Testis (tissue), 3 donors: ENCODE data around the gene FERMT1. TPM values are rescaled to one million over a fixed set of nuclear protein-coding genes. Genes with fewer than 3 reads are reported as not detected.

Experiments used
- DNase-seq: peaks from one replicate; pipeline ENCODE4 v3.0.0-alpha.2; 2019
- H3K27ac ChIP-seq, 2 donors: fragments of 200-600 bp; sonication (generic); one replicate each; pipeline ENCODE4 v1.5.1; 2019
- H3K27me3 ChIP-seq: fragments of 200-600 bp; sonication (generic); one replicate; pipeline ENCODE4 v1.5.1; 2019
- H3K36me3 ChIP-seq: fragments of 200-600 bp; sonication (generic); one replicate; pipeline ENCODE4 v1.5.1; 2017; ENCODE audit warnings: low read depth; ENCODE audit errors: missing control alignments
- H3K4me1 ChIP-seq: fragments of 200-600 bp; sonication (generic); one replicate; pipeline ENCODE4 v1.5.1; 2019
- H3K4me3 ChIP-seq, 2 donors: fragments of 200-600 bp; sonication (generic); one replicate each; pipeline ENCODE4 v1.5.1; 2017 to 2019
- H3K9me3 ChIP-seq: fragments of 200-600 bp; sonication (generic); one replicate; pipeline ENCODE4 v1.5.1; 2017
- POLR2A ChIP-seq: fragments of 450-650 bp; IDR thresholded peaks from one replicate; pipeline ENCODE4 v1.6.1; 2017; ENCODE audit warnings: antibody characterized with exemption, mild to moderate bottlenecking, moderate library complexity
- WGBS, 2 donors: methylation state at CpG; one replicate each; pipeline ENCODE4 v1.1.5; 2018; 5-methylcytosine and 5-hydroxymethylcytosine counted together
- intact Hi-C: fragments of 100-400 bp; cut with DNase I; formaldehyde crosslinking; loops from one replicate; pipeline ENCODE4 v1.15.1; 2023; ENCODE audit warnings: low total_unique reads
- polyA plus RNA-seq: library from polyadenylated mRNA; stranded (reverse); fragments of 350-450 nt; fragmentation: Illumina TruSeq; extraction: RNeasy Lipid Tissue Mini Kit (QIAGEN cat#74804); gene quantifications from one replicate; pipeline ENCODE4 v1.2.3, GENCODE V29; 2014; ENCODE audit warnings: low read depth, low replicate concordance; ENCODE audit not compliant: insufficient read depth
- total RNA-seq, 2 donors: library from RNA; depleted of rRNA; stranded (reverse); fragments of >200 nt; gene quantifications; one replicate each; pipeline ENCODE4 v1.2.3, GENCODE V29; 2016
- TF ChIP-seq, protein P1 (sequence below), 3 experiments: fragments of 450-650 bp in 2 of 3; fragments of 200-600 bp in 1 of 3; sonication (generic) in 1 of 3; IDR thresholded peaks; one replicate each; pipeline ENCODE4 v1.5.1; 2016 to 2019; ENCODE audit warnings: antibody characterized with exemption in 3 of 3, mild to moderate bottlenecking in 2 of 3, moderate library complexity in 1 of 3

Gene FERMT1
- total and polyA plus RNA-seq, 3 donors from 2014 or later, result 1.8 to 5.7 (median 2.5) TPM

DNA sequence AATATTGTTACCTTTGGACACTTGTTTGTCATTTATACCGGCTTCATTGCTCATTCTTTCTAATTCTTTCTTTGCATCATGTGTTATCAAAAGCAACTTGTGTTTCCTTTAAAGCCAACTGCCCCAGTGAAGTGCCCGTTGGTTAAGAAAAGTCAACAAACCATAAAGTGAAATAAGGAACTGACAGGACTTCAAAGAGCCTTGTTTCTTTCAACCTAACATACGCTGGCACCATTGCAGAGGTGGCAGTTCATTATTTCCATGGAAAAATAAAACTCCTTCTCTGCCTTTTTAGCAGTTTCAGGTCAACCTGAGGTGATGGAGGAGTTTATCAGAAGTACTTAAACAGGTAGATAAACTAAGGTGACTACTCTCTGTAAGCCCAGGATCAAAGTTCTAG is 28.8 kb downstream of the FERMT1 start:
- H3K4me1 ChIP-seq, result no peaks in the 10 kb centered on the region
- no peak for TF ChIP-seq POLR2A
- TF ChIP-seq, protein P1, sequence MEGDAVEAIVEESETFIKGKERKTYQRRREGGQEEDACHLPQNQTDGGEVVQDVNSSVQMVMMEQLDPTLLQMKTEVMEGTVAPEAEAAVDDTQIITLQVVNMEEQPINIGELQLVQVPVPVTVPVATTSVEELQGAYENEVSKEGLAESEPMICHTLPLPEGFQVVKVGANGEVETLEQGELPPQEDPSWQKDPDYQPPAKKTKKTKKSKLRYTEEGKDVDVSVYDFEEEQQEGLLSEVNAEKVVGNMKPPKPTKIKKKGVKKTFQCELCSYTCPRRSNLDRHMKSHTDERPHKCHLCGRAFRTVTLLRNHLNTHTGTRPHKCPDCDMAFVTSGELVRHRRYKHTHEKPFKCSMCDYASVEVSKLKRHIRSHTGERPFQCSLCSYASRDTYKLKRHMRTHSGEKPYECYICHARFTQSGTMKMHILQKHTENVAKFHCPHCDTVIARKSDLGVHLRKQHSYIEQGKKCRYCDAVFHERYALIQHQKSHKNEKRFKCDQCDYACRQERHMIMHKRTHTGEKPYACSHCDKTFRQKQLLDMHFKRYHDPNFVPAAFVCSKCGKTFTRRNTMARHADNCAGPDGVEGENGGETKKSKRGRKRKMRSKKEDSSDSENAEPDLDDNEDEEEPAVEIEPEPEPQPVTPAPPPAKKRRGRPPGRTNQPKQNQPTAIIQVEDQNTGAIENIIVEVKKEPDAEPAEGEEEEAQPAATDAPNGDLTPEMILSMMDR (IDR thresholded peaks at IDR 0.05), result no peak
- no peak overlapping the region for H3K27ac ChIP-seq
- no peaks in the 10 kb centered on the region for H3K36me3 ChIP-seq
- WGBS, 2 donors, result 76 to 84% methylated on average over 3 of the region's 3 CpGs
- H3K27me3 ChIP-seq, result no peaks in the 10 kb centered on the region
- no peaks in the 10 kb centered on the region for H3K9me3 ChIP-seq
- DNase-seq, result no peak
- no peak overlapping the region for H3K4me3 ChIP-seq
- intact Hi-C loops, result no loop called here

DNA sequence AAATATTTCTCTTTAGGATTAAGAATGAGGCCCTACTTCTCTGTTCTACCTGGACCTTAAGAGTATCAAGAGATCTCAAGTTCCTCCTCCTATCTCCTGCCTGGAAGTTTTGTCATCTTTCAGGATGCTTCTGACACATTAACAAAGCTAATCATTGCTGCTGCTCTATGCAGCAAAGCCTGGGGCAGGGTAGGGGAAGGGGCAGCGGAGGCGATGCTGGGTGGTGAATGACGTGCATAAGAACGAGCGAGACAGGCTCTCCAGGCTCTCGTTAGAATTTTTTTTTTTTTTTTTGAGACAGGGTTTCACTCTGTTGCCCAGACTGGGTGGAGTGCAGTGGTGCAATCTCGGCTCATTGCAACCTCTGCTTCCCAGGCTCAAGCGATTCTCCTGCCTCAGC is 31.2 kb downstream of the FERMT1 start:
- no peak for DNase-seq
- WGBS, 2 donors, result 84 to 89% methylated on average over 8 of the region's 8 CpGs
- no peak overlapping the region for H3K27ac ChIP-seq
- TF ChIP-seq POLR2A, result no peak
- TF ChIP-seq, protein P1 (IDR thresholded peaks at IDR 0.05), result no peak
- no peaks in the 10 kb centered on the region for H3K4me1 ChIP-seq
- no peaks in the 10 kb centered on the region for H3K27me3 ChIP-seq
- H3K36me3 ChIP-seq, result no peaks in the 10 kb centered on the region
- no peak overlapping the region for H3K4me3 ChIP-seq
- intact Hi-C loops, result no loop called here
- H3K9me3 ChIP-seq, result no peaks in the 10 kb centered on the region

DNA sequence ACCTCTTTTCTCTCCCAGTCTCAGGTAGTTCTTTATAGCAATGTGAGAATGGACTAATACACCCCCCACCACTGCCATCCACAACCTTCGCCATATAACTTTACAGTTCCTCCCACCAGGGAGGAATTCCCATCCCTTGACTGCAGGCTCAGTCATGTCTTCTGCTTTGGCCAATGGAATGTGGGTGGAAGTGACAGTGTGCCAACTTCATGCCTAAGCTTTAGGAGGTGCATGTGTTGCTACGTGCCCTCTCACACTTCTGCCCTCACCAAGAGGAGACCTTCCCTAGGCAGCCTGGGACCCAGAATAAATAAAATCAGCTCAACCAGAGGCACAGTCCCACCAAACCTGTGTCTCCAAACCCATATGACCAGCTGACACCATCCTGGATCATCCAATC is 36.0 kb downstream of the FERMT1 start:
- intact Hi-C loops, result no loop called here

DNA sequence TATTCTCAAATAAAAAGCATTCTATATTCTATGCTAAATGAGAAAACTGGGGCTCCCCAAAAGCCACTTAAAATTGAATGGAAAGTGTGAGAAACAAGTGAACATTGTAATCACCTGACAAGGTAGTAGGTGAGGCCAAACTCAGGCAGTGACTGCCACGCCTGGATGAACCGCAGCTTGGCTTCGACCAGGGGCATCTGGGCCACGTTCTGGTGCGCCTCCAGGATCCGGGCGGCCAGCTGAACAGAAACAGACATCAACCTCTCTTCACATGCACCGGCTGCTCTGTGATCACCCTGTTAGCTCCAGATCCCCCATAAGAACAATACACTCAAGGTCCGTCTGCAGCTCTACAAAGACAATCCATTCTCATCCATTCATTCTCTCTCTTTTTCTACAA is 38.9 kb downstream of the FERMT1 start:
- H3K36me3 ChIP-seq, result no peaks in the 10 kb centered on the region
- H3K27me3 ChIP-seq, result no peaks in the 10 kb centered on the region
- DNase-seq, result no peak
- no peak overlapping the region for H3K4me3 ChIP-seq
- TF ChIP-seq, protein P1 (IDR thresholded peaks at IDR 0.05), result no peak
- TF ChIP-seq POLR2A, result no peak
- no peaks in the 10 kb centered on the region for H3K4me1 ChIP-seq
- H3K9me3 ChIP-seq, result no peaks in the 10 kb centered on the region
- H3K27ac ChIP-seq, result no peak overlapping the region
- intact Hi-C loops, result no loop called here
- 87 to 92% methylated on average over 9 of the region's 9 CpGs for WGBS, 2 donors

More for the DNA sequence above, 36.0 kb downstream of the FERMT1 start:
- Histone ChIP-seq H3K4me1 (no peaks in the 10 kb centered on the region), H3K9me3 (no peaks in the 10 kb centered on the region), H3K4me3 (no peak overlapping the region), H3K36me3 (no peaks in the 10 kb centered on the region), H3K27me3 (no peaks in the 10 kb centered on the region), H3K27ac (no peak overlapping the region)
- WGBS, 2 donors, result 68 to 76% methylated on average over 2 of the region's 2 CpGs
- TF ChIP-seq, protein P1 (IDR thresholded peaks at IDR 0.05), result no peak
- TF ChIP-seq POLR2A, result no peak
- no peak for DNase-seq

DNA sequence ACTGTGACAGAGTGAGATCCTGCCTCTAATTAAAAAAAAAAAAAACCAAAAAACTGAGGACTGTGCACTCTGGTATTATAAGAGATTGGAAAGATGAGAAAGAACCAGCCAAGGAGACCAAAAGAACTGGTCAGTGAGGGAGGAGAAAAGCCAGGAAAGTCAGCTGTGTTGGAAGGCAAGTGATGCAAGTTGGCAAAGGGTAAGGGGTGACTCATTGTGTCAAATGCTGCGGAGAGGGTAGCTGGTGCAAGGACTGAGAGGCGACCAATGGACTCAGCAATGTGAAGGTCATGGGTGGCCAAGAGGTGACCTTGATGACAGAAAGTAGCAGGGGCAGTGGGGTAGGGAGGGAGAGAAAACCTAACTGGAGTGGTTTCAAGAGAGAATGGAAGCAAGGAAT is 41.6 kb downstream of the FERMT1 start:
- no peak overlapping the region for H3K27ac ChIP-seq
- no peaks in the 10 kb centered on the region for H3K4me1 ChIP-seq
- H3K9me3 ChIP-seq, result no peaks in the 10 kb centered on the region
- TF ChIP-seq, protein P1 (IDR thresholded peaks at IDR 0.05), result no peak
- no peak for TF ChIP-seq POLR2A
- no peak for DNase-seq
- intact Hi-C loops, result no loop called here
- WGBS, 2 donors, result 68 to 76% methylated on average over 2 of the region's 2 CpGs
- H3K36me3 ChIP-seq, result no peaks in the 10 kb centered on the region
- H3K27me3 ChIP-seq, result no peaks in the 10 kb centered on the region
- H3K4me3 ChIP-seq, result no peak overlapping the region
